ENCODE measurements around the gene CYP2W1.

Gene CYP2W1, protein sequence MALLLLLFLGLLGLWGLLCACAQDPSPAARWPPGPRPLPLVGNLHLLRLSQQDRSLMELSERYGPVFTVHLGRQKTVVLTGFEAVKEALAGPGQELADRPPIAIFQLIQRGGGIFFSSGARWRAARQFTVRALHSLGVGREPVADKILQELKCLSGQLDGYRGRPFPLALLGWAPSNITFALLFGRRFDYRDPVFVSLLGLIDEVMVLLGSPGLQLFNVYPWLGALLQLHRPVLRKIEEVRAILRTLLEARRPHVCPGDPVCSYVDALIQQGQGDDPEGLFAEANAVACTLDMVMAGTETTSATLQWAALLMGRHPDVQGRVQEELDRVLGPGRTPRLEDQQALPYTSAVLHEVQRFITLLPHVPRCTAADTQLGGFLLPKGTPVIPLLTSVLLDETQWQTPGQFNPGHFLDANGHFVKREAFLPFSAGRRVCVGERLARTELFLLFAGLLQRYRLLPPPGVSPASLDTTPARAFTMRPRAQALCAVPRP

DNA sequence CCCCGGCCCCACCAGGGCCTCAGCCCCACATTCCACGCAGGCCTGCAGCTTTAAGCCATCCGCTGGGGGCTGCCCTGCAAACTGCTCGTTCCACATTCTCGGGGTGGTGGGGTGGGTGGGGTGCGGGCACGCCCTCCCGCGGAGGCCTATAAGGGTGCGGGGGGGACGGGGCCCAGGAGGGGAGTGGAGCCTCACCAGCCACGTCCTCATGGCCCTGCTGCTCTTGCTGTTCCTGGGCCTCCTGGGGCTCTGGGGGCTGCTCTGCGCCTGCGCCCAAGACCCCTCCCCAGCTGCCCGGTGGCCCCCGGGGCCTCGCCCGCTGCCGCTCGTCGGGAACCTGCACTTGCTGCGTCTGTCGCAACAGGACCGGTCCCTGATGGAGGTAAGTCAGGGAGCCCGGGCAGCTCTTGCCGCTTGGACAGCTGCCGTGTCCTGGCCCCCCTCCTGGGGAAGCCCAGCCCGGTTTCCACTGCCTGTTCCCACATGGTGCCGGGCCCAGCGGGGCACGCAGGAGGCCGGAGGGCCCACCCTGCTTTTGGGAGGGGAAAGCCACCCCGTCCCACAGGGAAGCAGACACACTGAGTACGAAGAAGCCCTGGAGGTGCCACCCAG, at the start of gene CYP2W1:
TSS of gene CYP2W1 (plus strand) at position 178 of the 612 bp plus-strand sequence. CDS start at position 209, 31 bp downstream.
- H3K4me3 ChIP-seq (ENCODE audit: low read depth, low read length): no peak within 1 kb of the TSS
- DNase-seq (ENCODE audit: low read depth): no peak
- TF ChIP-seq, protein P1, sequence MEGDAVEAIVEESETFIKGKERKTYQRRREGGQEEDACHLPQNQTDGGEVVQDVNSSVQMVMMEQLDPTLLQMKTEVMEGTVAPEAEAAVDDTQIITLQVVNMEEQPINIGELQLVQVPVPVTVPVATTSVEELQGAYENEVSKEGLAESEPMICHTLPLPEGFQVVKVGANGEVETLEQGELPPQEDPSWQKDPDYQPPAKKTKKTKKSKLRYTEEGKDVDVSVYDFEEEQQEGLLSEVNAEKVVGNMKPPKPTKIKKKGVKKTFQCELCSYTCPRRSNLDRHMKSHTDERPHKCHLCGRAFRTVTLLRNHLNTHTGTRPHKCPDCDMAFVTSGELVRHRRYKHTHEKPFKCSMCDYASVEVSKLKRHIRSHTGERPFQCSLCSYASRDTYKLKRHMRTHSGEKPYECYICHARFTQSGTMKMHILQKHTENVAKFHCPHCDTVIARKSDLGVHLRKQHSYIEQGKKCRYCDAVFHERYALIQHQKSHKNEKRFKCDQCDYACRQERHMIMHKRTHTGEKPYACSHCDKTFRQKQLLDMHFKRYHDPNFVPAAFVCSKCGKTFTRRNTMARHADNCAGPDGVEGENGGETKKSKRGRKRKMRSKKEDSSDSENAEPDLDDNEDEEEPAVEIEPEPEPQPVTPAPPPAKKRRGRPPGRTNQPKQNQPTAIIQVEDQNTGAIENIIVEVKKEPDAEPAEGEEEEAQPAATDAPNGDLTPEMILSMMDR (IDR thresholded peaks at IDR 0.05; ENCODE audit: control insufficient read depth, extremely low read depth, insufficient read depth): no peak

- no peak overlapping the region for H3K4me3 ChIP-seq (ENCODE audit: low read depth, low read length)
- TF ChIP-seq, protein P1 (IDR thresholded peaks at IDR 0.05; ENCODE audit: control insufficient read depth, extremely low read depth, insufficient read depth): no peak
- no peak for DNase-seq (ENCODE audit: low read depth)
Measured at GRCh38 chr7:934469-935163, 48.4 kb upstream of the CYP2W1 start.

- TF ChIP-seq, protein P1 (IDR thresholded peaks at IDR 0.05; ENCODE audit: control insufficient read depth, extremely low read depth, insufficient read depth): no peak
- H3K4me3 ChIP-seq (ENCODE audit: low read depth, low read length): no peak overlapping the region
- DNase-seq (ENCODE audit: low read depth): no peak
Measured at GRCh38 chr7:935164-935873, 47.7 kb upstream of the CYP2W1 start.

DNA sequence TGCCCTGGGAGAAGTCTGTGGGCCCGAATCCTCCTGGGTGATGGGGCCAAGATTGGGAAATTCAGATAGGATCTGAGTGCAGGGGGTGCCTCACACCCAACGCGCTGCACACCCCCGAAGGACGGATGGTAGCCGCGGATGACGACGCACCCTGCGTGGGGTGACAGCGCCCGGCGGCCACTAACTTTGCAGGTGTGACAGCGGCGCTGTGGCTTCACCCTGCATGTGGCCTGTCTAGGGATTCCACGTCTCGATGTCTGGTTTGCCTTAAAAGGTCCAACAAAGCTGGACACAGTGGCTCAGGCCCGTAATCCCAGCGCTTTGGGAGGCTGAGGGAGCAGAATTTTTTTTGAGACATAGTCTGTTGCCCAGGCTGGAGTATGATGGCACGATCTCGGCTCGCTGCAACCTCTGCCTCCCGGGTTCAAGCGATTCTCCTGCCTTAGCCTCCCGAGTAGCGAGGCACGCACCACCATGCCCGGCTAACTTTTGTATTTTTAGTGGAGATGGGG, 47.1 kb upstream of the CYP2W1 start:
- TF ChIP-seq, protein P1 (IDR thresholded peaks at IDR 0.05; ENCODE audit: control insufficient read depth, extremely low read depth, insufficient read depth): no peak
- DNase-seq (ENCODE audit: low read depth): no peak
- no peak overlapping the region for H3K4me3 ChIP-seq (ENCODE audit: low read depth, low read length)

DNA sequence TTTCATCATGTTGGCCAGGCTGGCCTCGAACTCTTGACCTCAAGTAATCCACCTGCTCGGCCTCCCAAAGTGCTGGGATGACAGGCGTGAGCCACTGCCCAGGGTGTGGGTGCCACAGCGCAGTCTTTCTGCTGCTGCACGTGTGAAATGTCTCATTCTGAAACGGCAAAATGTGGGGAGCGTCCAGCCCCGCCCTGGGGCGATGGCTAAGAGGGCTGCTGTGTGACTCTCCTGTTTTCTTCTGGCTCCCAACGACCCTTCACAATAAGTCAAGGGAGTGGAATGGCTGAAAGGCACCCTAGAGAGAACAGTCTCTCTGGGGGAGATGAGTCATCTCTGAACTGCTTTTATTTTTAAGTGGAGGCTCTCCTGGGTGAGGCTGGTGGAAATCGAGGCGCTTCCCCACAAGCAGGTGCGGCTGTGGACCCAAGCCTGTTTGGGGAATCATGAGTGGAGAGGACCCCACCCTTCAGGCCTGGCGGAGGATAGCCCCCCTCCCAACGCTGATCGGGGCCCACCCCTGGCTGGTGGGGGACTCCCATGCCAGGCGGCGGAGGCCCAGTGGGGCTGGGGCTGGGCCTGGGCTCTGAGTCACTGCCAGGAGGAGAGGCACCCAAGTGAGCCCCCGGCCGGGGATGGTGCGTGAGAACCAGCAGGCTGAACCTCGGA, 46.5 kb upstream of the CYP2W1 start:
- H3K4me3 ChIP-seq (ENCODE audit: low read depth, low read length): no peak overlapping the region
- no peak for DNase-seq (ENCODE audit: low read depth)
- TF ChIP-seq, protein P1 (IDR thresholded peaks at IDR 0.05; ENCODE audit: control insufficient read depth, extremely low read depth, insufficient read depth): no peak

All from LNCaP clone FGC (cell line).